ENCODE measurements around the gene EIF4A2. TPM values are rescaled to one million over a fixed set of nuclear protein-coding genes. Genes with fewer than 3 reads are reported as not detected.
"Not testable (repeated sequence)": the region's sequence is repeated elsewhere in the genome, so short reads cannot be mapped to it uniquely, and the experiment has no call there.

The EIF4A2 gene
- total RNA-seq, 1 donor from 2014 or later, result 468 TPM

GRCh38 chr3:186789554-186790260, 6.3 kb downstream of the EIF4A2 start:
- intact Hi-C loops (cut with micrococcal nuclease), result no loop called here
- peaks cover 73% of the 10 kb centered on the region for H3K36me3 ChIP-seq
- no peak for TF ChIP-seq CTCF (IDR thresholded peaks at IDR 0.05; ENCODE audit: borderline replicate concordance)

GRCh38 chr3:186790261-186790981, 7.0 kb downstream of the EIF4A2 start:
- no peak for TF ChIP-seq CTCF (IDR thresholded peaks at IDR 0.05; ENCODE audit: borderline replicate concordance)
- H3K27me3 ChIP-seq (ENCODE audit: low read depth), result no peaks in the 10 kb centered on the region
- no peak overlapping the region for H3K4me3 ChIP-seq
- intact Hi-C loops (cut with micrococcal nuclease), result no loop called here
- H3K4me1 ChIP-seq, result peaks cover 39% of the 10 kb centered on the region
- H3K9me3 ChIP-seq (replicated peaks), result no peaks in the 10 kb centered on the region
- peaks cover 65% of the 10 kb centered on the region for H3K36me3 ChIP-seq
- DNase-seq, result no peak
- no peak overlapping the region for H3K27ac ChIP-seq (replicated peaks)

More at GRCh38 chr3:186789554-186790260, 6.3 kb downstream of the EIF4A2 start:
- Histone ChIP-seq H3K4me3 (no peak overlapping the region), H3K27me3 (ENCODE audit: low read depth) (no peaks in the 10 kb centered on the region), H3K4me1 (peaks cover 47% of the 10 kb centered on the region), H3K27ac (replicated peaks) (no peak overlapping the region), H3K9me3 (replicated peaks) (no peaks in the 10 kb centered on the region)
- no peak for DNase-seq

GRCh38 chr3:186798239-186798874, 15.0 kb downstream of the EIF4A2 start:
- Histone ChIP-seq H3K4me3 (no peak overlapping the region), H3K9me3 (replicated peaks) (no peaks in the 10 kb centered on the region), H3K27ac (replicated peaks) (no peak overlapping the region), H3K4me1 (no peaks in the 10 kb centered on the region), H3K27me3 (ENCODE audit: low read depth) (no peaks in the 10 kb centered on the region), H3K36me3 (peaks cover 57% of the 10 kb centered on the region)
- no peak for TF ChIP-seq CTCF (IDR thresholded peaks at IDR 0.05; ENCODE audit: borderline replicate concordance)
- no peak for DNase-seq
- intact Hi-C loops (cut with micrococcal nuclease), result no loop called here

GRCh38 chr3:186800285-186800684, 16.9 kb downstream of the EIF4A2 start:
- intact Hi-C loops (cut with micrococcal nuclease), result no loop called here
- H3K27me3 ChIP-seq (ENCODE audit: low read depth), result no peaks in the 10 kb centered on the region
- no peak for TF ChIP-seq CTCF (IDR thresholded peaks at IDR 0.05; ENCODE audit: borderline replicate concordance)
- H3K36me3 ChIP-seq, result peaks cover 48% of the 10 kb centered on the region
- no peaks in the 10 kb centered on the region for H3K9me3 ChIP-seq (replicated peaks)
- H3K27ac ChIP-seq (replicated peaks), result no peak overlapping the region
- no peak for DNase-seq
- H3K4me1 ChIP-seq, result peaks cover 3% of the 10 kb centered on the region
- no peak overlapping the region for H3K4me3 ChIP-seq

- Histone ChIP-seq H3K4me3 (no peak overlapping the region), H3K27ac (replicated peaks) (no peak overlapping the region), H3K27me3 (ENCODE audit: low read depth) (no peaks in the 10 kb centered on the region), H3K9me3 (replicated peaks) (no peaks in the 10 kb centered on the region), H3K36me3 (peaks cover 30% of the 10 kb centered on the region), H3K4me1 (peaks cover 24% of the 10 kb centered on the region)
- no peak for DNase-seq
- no peak for TF ChIP-seq CTCF (IDR thresholded peaks at IDR 0.05; ENCODE audit: borderline replicate concordance)
- intact Hi-C loops (cut with micrococcal nuclease), result no loop called here
These were observed 19.3 kb downstream of the EIF4A2 start for GRCh38 chr3:186802701-186803100.

- H3K27ac ChIP-seq (replicated peaks); H3K4me3 ChIP-seq; DNase-seq; H3K9me3 ChIP-seq (replicated peaks); intact Hi-C loops (cut with micrococcal nuclease); H3K27me3 ChIP-seq (ENCODE audit: low read depth): not testable (repeated sequence)
- peaks cover 23% of the 10 kb centered on the region for H3K36me3 ChIP-seq
- peaks cover 24% of the 10 kb centered on the region for H3K4me1 ChIP-seq
These were observed 20.1 kb downstream of the EIF4A2 start for GRCh38 chr3:186803447-186803846.

Data from left ventricle myocardium inferior (tissue), 1 donor.